Measurements from ENCODE around the gene CSRNP2. TPM values are rescaled to one million over a fixed set of nuclear protein-coding genes. Genes with fewer than 3 reads are reported as not detected.

The CSRNP2 gene
- 30.5 and 31.3 TPM in 2 replicates for total RNA-seq
- polyA plus RNA-seq: 23.2 and 25.8 TPM in 2 replicates

- WGBS (ENCODE audit: low lambda C conversion rate, missing lambda C conversion rate): 0% methylated on average over 12 of the region's 74 CpGs
Observed at GRCh38 chr12:51083126-51083833, at the start of gene CSRNP2. Gene CSRNP2 (minus strand): TSS chr12:51083596. CDS start chr12:51076561, 7,035 bp downstream.

GRCh38 chr12:51132693-51133092, 49.3 kb upstream of the CSRNP2 start:
- Histone ChIP-seq H3K27me3 (no peaks in the 10 kb centered on the region), H3K79me2 (peaks cover 16% of the 10 kb centered on the region), H4K20me1 (ENCODE audit: insufficient read depth, poor library complexity, severe bottlenecking) (no peaks in the 10 kb centered on the region), H3K4me1 (ENCODE audit: insufficient read depth) (no peaks in the 10 kb centered on the region), H3K27ac (no peak overlapping the region), H2AFZ (no peak overlapping the region), H3K36me3 (replicated peaks; ENCODE audit: insufficient read depth, low read depth) (no peaks in the 10 kb centered on the region), H3K4me3 (no peak overlapping the region), H3K9me3 (ENCODE audit: low read depth) (no peaks in the 10 kb centered on the region), H3K4me2 (no peak overlapping the region), H3K9me2 (replicated peaks; ENCODE audit: insufficient read depth) (no peaks in the 10 kb centered on the region)
- WGBS (ENCODE audit: low lambda C conversion rate, missing lambda C conversion rate): 95% methylated on average over 5 of the region's 5 CpGs
- DNase-seq (ENCODE audit: low spot score): no peak
- TF ChIP-seq EZH2phosphoT487 (IDR thresholded peaks at IDR 0.05; ENCODE audit: low read depth, severe bottlenecking, unreplicated experiment) (no peak), EZH2 (IDR thresholded peaks at IDR 0.05; ENCODE audit: borderline replicate concordance) (no peak), CTCF (IDR thresholded peaks at IDR 0.05; ENCODE audit: poor library complexity) (no peak)

More at GRCh38 chr12:51083126-51083833, at the start of gene CSRNP2:
- no peaks in the 10 kb centered on the region for H3K9me2 ChIP-seq (replicated peaks; ENCODE audit: insufficient read depth)
- peak within 1 kb of the TSS; percentile 85 for H3K4me2 ChIP-seq
- peak within 1 kb of the TSS; percentile 93 for H3K27ac ChIP-seq
- peaks cover 15% of the 10 kb centered on the region for H3K4me1 ChIP-seq (ENCODE audit: insufficient read depth)
- no peaks in the 10 kb centered on the region for H3K36me3 ChIP-seq (replicated peaks; ENCODE audit: insufficient read depth, low read depth)
- TF ChIP-seq EZH2phosphoT487 (IDR thresholded peaks at IDR 0.05; ENCODE audit: low read depth, severe bottlenecking, unreplicated experiment): no peak
- TF ChIP-seq EZH2 (IDR thresholded peaks at IDR 0.05; ENCODE audit: borderline replicate concordance): no peak
- TF ChIP-seq CTCF (IDR thresholded peaks at IDR 0.05; ENCODE audit: poor library complexity): no peak
- H4K20me1 ChIP-seq (ENCODE audit: insufficient read depth, poor library complexity, severe bottlenecking): peaks cover 23% of the 10 kb centered on the region
- peak within 1 kb of the TSS; percentile 82 for H2AFZ ChIP-seq
- H3K9me3 ChIP-seq (ENCODE audit: low read depth): no peaks in the 10 kb centered on the region
- DNase-seq (ENCODE audit: low spot score): peak; percentile 97
- H3K27me3 ChIP-seq: no peaks in the 10 kb centered on the region
- peaks cover 38% of the 10 kb centered on the region for H3K79me2 ChIP-seq
- H3K4me3 ChIP-seq: peak within 1 kb of the TSS; percentile 70

GRCh38 chr12:51131745-51132521, 48.5 kb upstream of the CSRNP2 start:
- no peak overlapping the region for H3K4me3 ChIP-seq
- H4K20me1 ChIP-seq (ENCODE audit: insufficient read depth, poor library complexity, severe bottlenecking): no peaks in the 10 kb centered on the region
- H3K27me3 ChIP-seq: no peaks in the 10 kb centered on the region
- H2AFZ ChIP-seq: no peak overlapping the region
- no peaks in the 10 kb centered on the region for H3K36me3 ChIP-seq (replicated peaks; ENCODE audit: insufficient read depth, low read depth)
- no peaks in the 10 kb centered on the region for H3K9me3 ChIP-seq (ENCODE audit: low read depth)
- H3K9me2 ChIP-seq (replicated peaks; ENCODE audit: insufficient read depth): no peaks in the 10 kb centered on the region
- no peaks in the 10 kb centered on the region for H3K4me1 ChIP-seq (ENCODE audit: insufficient read depth)
- DNase-seq (ENCODE audit: low spot score): no peak
- 86% methylated on average over 5 of the region's 5 CpGs for WGBS (ENCODE audit: low lambda C conversion rate, missing lambda C conversion rate)
- TF ChIP-seq CTCF (IDR thresholded peaks at IDR 0.05; ENCODE audit: poor library complexity) (no peak), EZH2 (IDR thresholded peaks at IDR 0.05; ENCODE audit: borderline replicate concordance) (no peak), EZH2phosphoT487 (IDR thresholded peaks at IDR 0.05; ENCODE audit: low read depth, severe bottlenecking, unreplicated experiment) (no peak)
- H3K27ac ChIP-seq: no peak overlapping the region
- H3K79me2 ChIP-seq: peaks cover 15% of the 10 kb centered on the region
- H3K4me2 ChIP-seq: no peak overlapping the region

Data from hepatocyte (in vitro differentiated cells).